Right cardiac atrium (tissue), 5 donors: ENCODE data around the gene GANAB. TPM values are rescaled to one million over a fixed set of nuclear protein-coding genes. Genes with fewer than 3 reads are reported as not detected.
"Not testable (repeated sequence)": the region's sequence is repeated elsewhere in the genome, so short reads cannot be mapped to it uniquely, and the experiment has no call there.

ENCODE experiments used
- ATAC-seq, 2 donors: fragments of 200-7000 bp; cut with Tn5 transposase; one replicate each; pipeline versions ENCODE4 v1.8.0 to v1.9.1; 2020; ENCODE audit warnings: moderate library complexity in 2 of 2, mild to moderate bottlenecking in 1 of 2
- DNase-seq, 3 donors: peaks; one replicate each; pipeline ENCODE4 v3.0.0-alpha.2; 2020
- H3K27ac ChIP-seq: one replicate; pipeline ENCODE4 v1.5.1; 2013; ENCODE audit warnings: mild to moderate bottlenecking, low read length, control low read depth, moderate library complexity
- H3K27me3 ChIP-seq: one replicate; pipeline ENCODE4 v1.6.1; 2013; ENCODE audit not compliant: control insufficient read depth, insufficient read depth
- H3K4me1 ChIP-seq: one replicate; pipeline ENCODE4 v1.6.1; 2013; ENCODE audit warnings: low read length; ENCODE audit not compliant: control insufficient read depth, insufficient read depth
- H3K4me3 ChIP-seq: one replicate; pipeline ENCODE4 v1.5.1; 2013; ENCODE audit warnings: low read length, control low read depth
- H3K9me3 ChIP-seq: one replicate; pipeline ENCODE4 v1.6.1; 2013; ENCODE audit warnings: low read length; ENCODE audit not compliant: control insufficient read depth
- WGBS: extraction: QIAGEN DNeasy Blood & Tissue Kit; methylation state at CpG from one replicate; pipeline ENCODE4 v1.1.7; 2013; 5-methylcytosine and 5-hydroxymethylcytosine counted together
- intact Hi-C, 4 donors: fragments of 100-400 bp; cut with DNase I; formaldehyde crosslinking; loops; one replicate each; pipeline versions ENCODE4 v1.11.0 to v1.14.0; 2022 to 2023
- polyA plus RNA-seq: library from polyadenylated mRNA; stranded (reverse); fragments of 200-250 nt; gene quantifications from one replicate; pipeline ENCODE4 v1.2.3, GENCODE V29; 2013
- total RNA-seq, 4 donors: library from RNA; stranded (reverse); fragmentation: NEBNext Ultra II Directional; extraction: Animal tissue kit (Norgen Biotek cat#: 25700); gene quantifications; one replicate each; pipeline ENCODE4 v1.2.1, GENCODE V29; 2021
- donor health status: healthy with polysubstance abuse.
- donor health status: DM: no; HTN: yes; CAD: no.
- donor health status: DM: no; HTN: no; CAD: no.
- donor health status: DM: no; HTN: yes; CAD: no; lungs with severe emphysema.
- donor health status: DM: yes; HTN: yes; CAD: no.

GANAB gene
- total and polyA plus RNA-seq, 5 donors, result 66.5 to 137 (median 114) TPM

GRCh38 chr11:62667460-62667859, 21.0 kb upstream of the GANAB start:
- Histone ChIP-seq H3K27me3 (no peaks in the 10 kb centered on the region), H3K9me3 (no peaks in the 10 kb centered on the region), H3K27ac (no peak overlapping the region), H3K4me3 (no peak overlapping the region), H3K4me1 (peaks cover 9% of the 10 kb centered on the region)
- ATAC-seq (no peak), DNase-seq (no peak)
- intact Hi-C loops, result no loop called here
- 79% methylated on average over 2 of the region's 2 CpGs for WGBS

GRCh38 chr11:62666259-62666926, 20.0 kb upstream of the GANAB start:
- Histone ChIP-seq H3K4me1 (peaks cover 9% of the 10 kb centered on the region), H3K27ac (peak overlapping the region; percentile 63), H3K4me3 (peak overlapping the region; percentile 89), H3K9me3 (no peaks in the 10 kb centered on the region), H3K27me3 (no peaks in the 10 kb centered on the region)
- intact Hi-C loops, result no loop called here
- ATAC-seq (no peak), DNase-seq (peak in 1 of 3 donors; percentile 54)
- 46% methylated on average over 16 of the region's 16 CpGs for WGBS

GRCh38 chr11:62665599-62666258, 19.3 kb upstream of the GANAB start:
- intact Hi-C loops, result no loop called here

GRCh38 chr11:62665075-62665598, 18.7 kb upstream of the GANAB start, which contains the start of the genes C11orf98 and CSKMT:
Gene C11orf98 (minus strand): TSS chr11:62665210. CDS start chr11:62665169, 41 bp downstream.
Gene CSKMT (plus strand): TSS chr11:62665312. CDS start chr11:62665880, 568 bp downstream.
- Histone ChIP-seq H3K9me3 (no peaks in the 10 kb centered on the region), H3K27ac (peak within 1 kb of the TSS; percentile 97), H3K27me3 (no peaks in the 10 kb centered on the region), H3K4me3 (peak within 1 kb of the TSS; percentile 89), H3K4me1 (peaks cover 9% of the 10 kb centered on the region)
- ATAC-seq (peak; percentile 97 to 98), DNase-seq (peak; percentile 96 to 97 (median 97))
- under 1% methylated on average over 47 of the region's 47 CpGs for WGBS
- intact Hi-C loops, result no loop called here

More at GRCh38 chr11:62665599-62666258, 19.3 kb upstream of the GANAB start:
- 3% methylated on average over 39 of the region's 39 CpGs for WGBS
- Histone ChIP-seq H3K27me3 (no peaks in the 10 kb centered on the region), H3K4me3 (peak overlapping the region; percentile 89), H3K4me1 (peaks cover 9% of the 10 kb centered on the region), H3K9me3 (no peaks in the 10 kb centered on the region), H3K27ac (peak overlapping the region; percentile 97)
- DNase-seq (peak; percentile 50 to 84 (median 84)), ATAC-seq (peak; percentile 59 to 62)

- Histone ChIP-seq H3K4me3 (peak overlapping the region; percentile 89), H3K27ac (peak overlapping the region; percentile 91), H3K9me3 (no peaks in the 10 kb centered on the region), H3K27me3 (no peaks in the 10 kb centered on the region), H3K4me1 (peaks cover 9% of the 10 kb centered on the region)
- intact Hi-C loops, result no loop called here
- DNase-seq (no peak), ATAC-seq (peak; percentile 25 to 39)
- 3% methylated on average over 36 of the region's 36 CpGs for WGBS
Measured at GRCh38 chr11:62664405-62665074, 18.1 kb upstream of the GANAB start.

GRCh38 chr11:62656796-62657429, 10.5 kb upstream of the GANAB start:
- WGBS, result 52% methylated on average over 5 of the region's 5 CpGs
- H3K27ac ChIP-seq, result no peak overlapping the region
- H3K4me1 ChIP-seq, result no peaks in the 10 kb centered on the region
- H3K27me3 ChIP-seq, result no peaks in the 10 kb centered on the region
- ATAC-seq (no peak), DNase-seq (no peak)
- no peak overlapping the region for H3K4me3 ChIP-seq
- intact Hi-C loops, result loop anchor here in 1 of 4 donors (10.0 kb wide), 1 partner anchor 62 kb away; the partner anchor contains the start of gene TUT1
- H3K9me3 ChIP-seq, result no peaks in the 10 kb centered on the region

GRCh38 chr11:62654297-62654696, 7.9 kb upstream of the GANAB start:
- H3K4me1 ChIP-seq, result no peaks in the 10 kb centered on the region
- H3K27me3 ChIP-seq, result no peaks in the 10 kb centered on the region
- WGBS, result 89% methylated on average over 11 of the region's 11 CpGs
- no peak overlapping the region for H3K4me3 ChIP-seq
- DNase-seq (no peak), ATAC-seq (no peak)
- H3K27ac ChIP-seq, result no peak overlapping the region
- intact Hi-C loops, result loop anchor here in 1 of 4 donors (10.0 kb wide), 1 partner anchor 59 kb away; the partner anchor contains the start of gene TUT1
- no peaks in the 10 kb centered on the region for H3K9me3 ChIP-seq

- no peak for DNase-seq
- Histone ChIP-seq H3K4me1 (no peaks in the 10 kb centered on the region), H3K9me3 (no peaks in the 10 kb centered on the region), H3K27me3 (no peaks in the 10 kb centered on the region), H3K27ac (peak overlapping the region; percentile 90), H3K4me3 (peak overlapping the region; percentile 94)
- no peak for ATAC-seq
- intact Hi-C loops, result loop anchor here in 1 of 4 donors (10.0 kb wide), 1 partner anchor 58 kb away; the partner anchor contains the start of gene TUT1
- 37% methylated on average over 16 of the region's 16 CpGs for WGBS
Measured at GRCh38 chr11:62652161-62653006, 6.0 kb upstream of the GANAB start.

GRCh38 chr11:62650283-62650682, 3.9 kb upstream of the GANAB start:
- 94% methylated on average over 12 of the region's 12 CpGs for WGBS
- intact Hi-C loops, result loop anchor here in 1 of 4 donors (10.0 kb wide), 1 partner anchor 55 kb away; the partner anchor contains the start of gene TUT1
- not testable (repeated sequence) for ATAC-seq, H3K9me3 ChIP-seq, H3K4me3 ChIP-seq, H3K27me3 ChIP-seq, H3K27ac ChIP-seq, DNase-seq, H3K4me1 ChIP-seq

- intact Hi-C loops, result no loop called here
Measured at GRCh38 chr11:62649486-62649885, 3.1 kb upstream of the GANAB start.

More at GRCh38 chr11:62649486-62649885, 3.1 kb upstream of the GANAB start:
- ATAC-seq (no peak), DNase-seq (no peak)
- Histone ChIP-seq H3K4me3 (no peak overlapping the region), H3K4me1 (peaks cover 3% of the 10 kb centered on the region), H3K9me3 (no peaks in the 10 kb centered on the region), H3K27ac (no peak overlapping the region), H3K27me3 (no peaks in the 10 kb centered on the region)
- 90% methylated on average over 11 of the region's 11 CpGs for WGBS
